Measurements from ENCODE around the gene KMT2B.

KMT2B gene

DNA sequence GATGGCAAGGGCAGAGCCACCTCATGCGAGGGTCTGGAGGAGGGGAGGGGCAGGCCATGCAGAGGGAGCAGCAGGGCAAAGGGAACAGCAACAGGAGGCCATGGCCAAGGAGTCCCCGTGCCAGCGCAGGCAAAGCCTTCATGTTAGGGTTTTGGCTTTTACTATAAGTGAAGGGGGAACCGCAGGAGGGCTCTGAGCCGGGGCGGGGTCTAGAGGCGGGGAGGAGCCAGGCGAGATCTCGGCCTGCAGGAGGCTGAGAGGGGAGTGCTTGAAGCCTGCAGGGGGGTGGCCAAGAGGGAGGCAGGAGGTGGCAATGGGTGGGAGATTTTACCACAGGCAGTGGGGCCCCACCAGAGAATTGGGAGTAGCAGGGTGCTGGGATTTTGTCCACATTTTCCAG, 63.8 kb downstream of the KMT2B start:
- DNase-seq = no peak

DNA sequence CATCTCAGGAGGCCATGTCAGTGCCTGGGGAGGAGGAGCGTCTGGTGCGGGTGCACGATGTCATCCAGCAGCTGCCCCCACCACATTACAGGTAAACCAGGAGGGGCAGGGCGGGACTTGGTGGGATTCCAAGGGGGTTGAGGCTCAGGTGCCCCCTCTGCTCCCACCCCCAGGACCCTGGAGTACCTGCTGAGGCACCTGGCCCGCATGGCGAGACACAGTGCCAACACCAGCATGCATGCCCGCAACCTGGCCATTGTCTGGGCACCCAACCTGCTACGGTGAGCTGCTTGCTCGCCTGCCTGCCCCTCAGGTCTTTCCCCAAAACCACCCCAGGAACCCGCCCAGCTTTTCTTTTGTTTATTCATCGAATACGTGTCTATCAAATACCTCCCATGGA, 64.8 kb downstream of the KMT2B start:
- DNase-seq = no peak

GRCh38 chr19:35783469-35784434, 65.9 kb downstream of the KMT2B start:
- DNase-seq = no peak

- no peak for DNase-seq
Measured at GRCh38 chr19:35784503-35785338, 66.9 kb downstream of the KMT2B start.

DNA sequence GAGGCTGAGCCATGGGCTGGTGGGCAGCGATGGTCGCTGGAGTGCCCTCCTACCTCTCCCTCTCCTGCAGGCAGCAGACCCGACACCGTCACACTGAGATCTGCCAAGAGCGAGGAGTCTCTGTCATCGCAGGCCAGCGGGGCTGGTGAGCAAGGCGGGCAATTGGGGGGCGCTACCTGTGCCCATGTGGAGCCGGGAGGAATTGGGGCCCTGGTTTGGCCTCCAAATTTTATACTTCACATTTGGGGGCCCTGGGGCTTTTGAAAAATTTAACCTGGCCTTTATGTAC, 67.5 kb downstream of the KMT2B start:
- DNase-seq = no peak

- DNase-seq = no peak
Measured at GRCh38 chr19:35786299-35787160, 68.7 kb downstream of the KMT2B start.

DNA sequence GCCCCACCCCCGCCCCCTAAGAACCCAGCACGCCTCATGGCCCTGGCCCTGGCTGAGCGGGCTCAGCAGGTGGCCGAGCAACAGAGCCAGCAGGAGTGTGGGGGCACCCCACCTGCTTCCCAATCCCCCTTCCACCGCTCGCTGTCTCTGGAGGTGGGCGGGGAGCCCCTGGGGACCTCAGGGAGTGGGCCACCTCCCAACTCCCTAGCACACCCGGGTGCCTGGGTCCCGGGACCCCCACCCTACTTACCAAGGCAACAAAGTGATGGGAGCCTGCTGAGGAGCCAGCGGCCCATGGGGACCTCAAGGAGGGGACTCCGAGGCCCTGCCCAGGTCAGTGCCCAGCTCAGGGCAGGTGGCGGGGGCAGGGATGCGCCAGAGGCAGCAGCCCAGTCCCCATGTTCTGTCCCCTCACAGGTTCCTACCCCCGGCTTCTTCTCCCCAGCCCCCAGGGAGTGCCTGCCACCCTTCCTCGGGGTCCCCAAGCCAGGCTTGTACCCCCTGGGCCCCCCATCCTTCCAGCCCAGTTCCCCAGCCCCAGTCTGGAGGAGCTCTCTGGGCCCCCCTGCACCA, 69.5 kb downstream of the KMT2B start:
- no peak for DNase-seq

All from NCI-H526 treated with DMSO at 0.1 percent for 48 hours (cell line).